Calu3 (cell line): Measurements from ENCODE around the gene COX6A2. TPM values are rescaled to one million over a fixed set of nuclear protein-coding genes. Genes with fewer than 3 reads are reported as not detected.

Source experiments
- BruUV-seq: library from RNA; stranded (reverse); fragments of 400-500 nt; replicated peaks from 2 replicates; lab custom pipeline; 2021; lab: Mats Ljungman, UMichigan
- CTCF ChIA-PET: fragments of 300-600 bp; sonication (Branson Sonifier 250); formaldehyde crosslinking; loops from one replicate; lab custom pipeline; 2022; ENCODE audit warnings: antibody characterized with exemption; lab: Charles Lee
- DNase-seq: peaks from one replicate; pipeline ENCODE4 v3.0.0; 2022
- H3K27ac Mint-ChIP-seq: one replicate; pipeline ENCODE4 v1.8.0; 2022; ENCODE audit warnings: mixed read lengths; ENCODE audit not compliant: unreplicated experiment
- H3K27me3 Mint-ChIP-seq: one replicate; pipeline ENCODE4 v1.8.0; 2022; ENCODE audit warnings: mixed read lengths; ENCODE audit not compliant: unreplicated experiment
- H3K36me3 Mint-ChIP-seq: one replicate; pipeline ENCODE4 v1.8.0; 2022; ENCODE audit warnings: mild to moderate bottlenecking, moderate library complexity, mixed read lengths; ENCODE audit not compliant: insufficient read depth, unreplicated experiment
- H3K4me1 Mint-ChIP-seq: one replicate; pipeline ENCODE4 v1.8.0; 2022; ENCODE audit warnings: mild to moderate bottlenecking, low read depth, mixed read lengths; ENCODE audit not compliant: unreplicated experiment
- H3K4me3 Mint-ChIP-seq: one replicate; pipeline ENCODE4 v1.8.0; 2022; ENCODE audit warnings: mild to moderate bottlenecking, low read depth, moderate library complexity, mixed read lengths; ENCODE audit not compliant: unreplicated experiment
- H3K9me3 Mint-ChIP-seq: one replicate; pipeline ENCODE4 v1.8.0; 2022; ENCODE audit warnings: low read depth, mixed read lengths; ENCODE audit not compliant: unreplicated experiment
- CTCF ChIP-seq: fragments of 200-600 bp; IDR thresholded peaks from one replicate; pipeline ENCODE4 v1.8.0; 2022; ENCODE audit warnings: antibody characterized with exemption; ENCODE audit not compliant: unreplicated experiment
- intact Hi-C: fragments of 100-400 bp; cut with micrococcal nuclease; formaldehyde crosslinking; loops from one replicate; pipeline ENCODE4 v1.10.0; 2022; ENCODE audit not compliant: unreplicated experiment
- total RNA-seq: library from RNA; stranded (reverse); gene quantifications from 2 replicates; pipeline ENCODE4 v1.2.3, GENCODE V29; 2022

COX6A2 gene
- total RNA-seq, 1 experiment from 2014 or later, result not detected

- intact Hi-C loops, result no loop called here
- peaks cover 30% of the 10 kb centered on the region for H3K36me3 Mint-ChIP-seq
- BruUV-seq, result no TSS peak
- CTCF ChIA-PET, result interaction anchor here (1.0 kb wide), 1 partner anchor 11 kb away, joined by 4 read pairs; no protein-coding TSS in a partner anchor
- DNase-seq, result peak; percentile 41
- TF ChIP-seq CTCF, result no peak
- H3K27me3 Mint-ChIP-seq, result no peaks in the 10 kb centered on the region
- peaks cover 20% of the 10 kb centered on the region for H3K4me1 Mint-ChIP-seq
- peak within 1 kb of the TSS; percentile 75 for H3K27ac Mint-ChIP-seq
- no peaks in the 10 kb centered on the region for H3K9me3 Mint-ChIP-seq
- peak within 1 kb of the TSS; percentile 78 for H3K4me3 Mint-ChIP-seq
These were observed 43.9 kb upstream of the COX6A2 start, which contains the start of gene TGFB1I1 for GRCh38 chr16:31471875-31472708. Gene TGFB1I1 (plus strand): TSS chr16:31472152. CDS start chr16:31472189, 37 bp downstream.

- no peak for DNase-seq
- H3K36me3 Mint-ChIP-seq, result peaks cover 23% of the 10 kb centered on the region
- CTCF ChIA-PET, result interaction anchor here (1.0 kb wide), 1 partner anchor 11 kb away, joined by 4 read pairs; no protein-coding TSS in a partner anchor
- no peak overlapping the region for H3K27ac Mint-ChIP-seq
- H3K9me3 Mint-ChIP-seq, result no peaks in the 10 kb centered on the region
- TF ChIP-seq CTCF, result no peak
- peaks cover 17% of the 10 kb centered on the region for H3K4me1 Mint-ChIP-seq
- intact Hi-C loops, result no loop called here
- peak overlapping the region; percentile 78 for H3K4me3 Mint-ChIP-seq
- no peaks in the 10 kb centered on the region for H3K27me3 Mint-ChIP-seq
- BruUV-seq, result no TSS peak
These were observed 43.2 kb upstream of the COX6A2 start for GRCh38 chr16:31471241-31471874.

GRCh38 chr16:31470615-31471014 lies 42.5 kb upstream of the COX6A2 start:
- no peaks in the 10 kb centered on the region for H3K27me3 Mint-ChIP-seq
- DNase-seq, result no peak
- BruUV-seq, result no TSS peak
- H3K9me3 Mint-ChIP-seq, result no peaks in the 10 kb centered on the region
- CTCF ChIA-PET, result no interaction called here
- H3K36me3 Mint-ChIP-seq, result peaks cover 21% of the 10 kb centered on the region
- H3K4me3 Mint-ChIP-seq, result no peak overlapping the region
- intact Hi-C loops, result no loop called here
- no peak overlapping the region for H3K27ac Mint-ChIP-seq
- TF ChIP-seq CTCF, result no peak
- H3K4me1 Mint-ChIP-seq, result peaks cover 13% of the 10 kb centered on the region

- no peaks in the 10 kb centered on the region for H3K27me3 Mint-ChIP-seq
- intact Hi-C loops, result no loop called here
- no peaks in the 10 kb centered on the region for H3K9me3 Mint-ChIP-seq
- CTCF ChIA-PET, result no interaction called here
- H3K4me1 Mint-ChIP-seq, result peaks cover 12% of the 10 kb centered on the region
- H3K27ac Mint-ChIP-seq, result no peak overlapping the region
- no TSS peak for BruUV-seq
- TF ChIP-seq CTCF, result no peak
- peaks cover 29% of the 10 kb centered on the region for H3K36me3 Mint-ChIP-seq
- no peak for DNase-seq
- no peak overlapping the region for H3K4me3 Mint-ChIP-seq
These were observed 39.7 kb upstream of the COX6A2 start for GRCh38 chr16:31467858-31468257.
